ENCODE data around the gene CSPG4.
"Not testable (repeated sequence)": the region's sequence is repeated elsewhere in the genome, so short reads cannot be mapped to it uniquely, and the experiment has no call there.

The CSPG4 gene, protein sequence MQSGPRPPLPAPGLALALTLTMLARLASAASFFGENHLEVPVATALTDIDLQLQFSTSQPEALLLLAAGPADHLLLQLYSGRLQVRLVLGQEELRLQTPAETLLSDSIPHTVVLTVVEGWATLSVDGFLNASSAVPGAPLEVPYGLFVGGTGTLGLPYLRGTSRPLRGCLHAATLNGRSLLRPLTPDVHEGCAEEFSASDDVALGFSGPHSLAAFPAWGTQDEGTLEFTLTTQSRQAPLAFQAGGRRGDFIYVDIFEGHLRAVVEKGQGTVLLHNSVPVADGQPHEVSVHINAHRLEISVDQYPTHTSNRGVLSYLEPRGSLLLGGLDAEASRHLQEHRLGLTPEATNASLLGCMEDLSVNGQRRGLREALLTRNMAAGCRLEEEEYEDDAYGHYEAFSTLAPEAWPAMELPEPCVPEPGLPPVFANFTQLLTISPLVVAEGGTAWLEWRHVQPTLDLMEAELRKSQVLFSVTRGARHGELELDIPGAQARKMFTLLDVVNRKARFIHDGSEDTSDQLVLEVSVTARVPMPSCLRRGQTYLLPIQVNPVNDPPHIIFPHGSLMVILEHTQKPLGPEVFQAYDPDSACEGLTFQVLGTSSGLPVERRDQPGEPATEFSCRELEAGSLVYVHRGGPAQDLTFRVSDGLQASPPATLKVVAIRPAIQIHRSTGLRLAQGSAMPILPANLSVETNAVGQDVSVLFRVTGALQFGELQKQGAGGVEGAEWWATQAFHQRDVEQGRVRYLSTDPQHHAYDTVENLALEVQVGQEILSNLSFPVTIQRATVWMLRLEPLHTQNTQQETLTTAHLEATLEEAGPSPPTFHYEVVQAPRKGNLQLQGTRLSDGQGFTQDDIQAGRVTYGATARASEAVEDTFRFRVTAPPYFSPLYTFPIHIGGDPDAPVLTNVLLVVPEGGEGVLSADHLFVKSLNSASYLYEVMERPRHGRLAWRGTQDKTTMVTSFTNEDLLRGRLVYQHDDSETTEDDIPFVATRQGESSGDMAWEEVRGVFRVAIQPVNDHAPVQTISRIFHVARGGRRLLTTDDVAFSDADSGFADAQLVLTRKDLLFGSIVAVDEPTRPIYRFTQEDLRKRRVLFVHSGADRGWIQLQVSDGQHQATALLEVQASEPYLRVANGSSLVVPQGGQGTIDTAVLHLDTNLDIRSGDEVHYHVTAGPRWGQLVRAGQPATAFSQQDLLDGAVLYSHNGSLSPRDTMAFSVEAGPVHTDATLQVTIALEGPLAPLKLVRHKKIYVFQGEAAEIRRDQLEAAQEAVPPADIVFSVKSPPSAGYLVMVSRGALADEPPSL (N-terminal part only)

DNA sequence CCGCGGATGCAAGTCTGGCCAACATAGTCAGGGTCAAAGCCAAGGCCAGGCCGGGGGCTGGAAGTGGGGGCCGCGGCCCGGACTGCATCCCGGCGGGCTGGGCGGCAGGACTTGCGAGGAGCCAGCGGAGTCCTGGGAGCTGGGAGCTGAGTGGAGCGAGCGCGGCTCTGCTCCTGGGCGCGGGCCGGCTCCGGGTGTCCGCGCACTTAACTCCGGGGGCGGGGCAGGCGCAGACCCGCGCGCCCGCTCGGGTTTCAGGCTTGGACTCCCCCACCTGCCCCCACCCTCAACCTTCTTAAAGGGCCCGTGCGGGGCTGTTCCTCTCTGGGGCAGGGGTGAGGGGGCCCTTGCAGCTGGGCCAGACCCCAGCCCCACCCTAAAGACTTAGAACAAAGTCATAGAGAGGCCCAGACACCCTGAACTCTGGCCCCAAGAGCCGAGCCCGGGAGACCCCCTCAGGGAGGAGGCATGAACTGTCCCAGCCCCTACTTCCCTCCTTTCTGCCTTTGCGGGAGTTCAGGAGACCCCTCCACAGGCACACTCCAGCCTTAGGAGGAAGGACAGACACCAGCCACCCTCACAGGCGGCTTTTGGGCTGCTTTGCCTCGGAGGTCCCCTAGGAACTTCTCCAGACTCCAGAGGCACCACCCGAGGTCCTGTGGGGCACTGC lies at the start of gene CSPG4:
TSS of gene CSPG4 (minus strand) at position 181 of the 670 bp plus-strand sequence. CDS start at position 88, 93 bp downstream.
- no peak for DNase-seq (ENCODE audit: low read depth in 2 of 2, low spot score in 1 of 2)

DNA sequence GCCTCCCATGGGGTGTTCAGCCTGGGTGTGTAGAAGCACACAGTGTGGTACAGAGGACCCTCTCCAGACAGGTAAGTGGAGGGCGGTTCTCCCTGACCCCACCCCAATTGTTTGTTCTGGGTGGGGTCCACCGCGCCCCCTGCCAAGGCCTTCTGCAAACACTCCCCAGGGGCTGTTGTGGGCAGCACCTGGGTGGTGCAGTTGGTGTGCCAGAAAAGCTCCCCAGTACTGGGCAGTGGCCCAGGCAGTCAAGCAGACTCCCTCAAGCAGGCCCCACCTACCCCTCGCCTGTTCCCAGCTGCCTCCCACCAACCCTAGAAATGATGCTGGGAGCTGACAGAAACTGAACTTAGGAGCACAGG lies 49.7 kb upstream of the CSPG4 start:
- not testable (repeated sequence) for DNase-seq (ENCODE audit: low read depth in 2 of 2, low spot score in 1 of 2)

DNA sequence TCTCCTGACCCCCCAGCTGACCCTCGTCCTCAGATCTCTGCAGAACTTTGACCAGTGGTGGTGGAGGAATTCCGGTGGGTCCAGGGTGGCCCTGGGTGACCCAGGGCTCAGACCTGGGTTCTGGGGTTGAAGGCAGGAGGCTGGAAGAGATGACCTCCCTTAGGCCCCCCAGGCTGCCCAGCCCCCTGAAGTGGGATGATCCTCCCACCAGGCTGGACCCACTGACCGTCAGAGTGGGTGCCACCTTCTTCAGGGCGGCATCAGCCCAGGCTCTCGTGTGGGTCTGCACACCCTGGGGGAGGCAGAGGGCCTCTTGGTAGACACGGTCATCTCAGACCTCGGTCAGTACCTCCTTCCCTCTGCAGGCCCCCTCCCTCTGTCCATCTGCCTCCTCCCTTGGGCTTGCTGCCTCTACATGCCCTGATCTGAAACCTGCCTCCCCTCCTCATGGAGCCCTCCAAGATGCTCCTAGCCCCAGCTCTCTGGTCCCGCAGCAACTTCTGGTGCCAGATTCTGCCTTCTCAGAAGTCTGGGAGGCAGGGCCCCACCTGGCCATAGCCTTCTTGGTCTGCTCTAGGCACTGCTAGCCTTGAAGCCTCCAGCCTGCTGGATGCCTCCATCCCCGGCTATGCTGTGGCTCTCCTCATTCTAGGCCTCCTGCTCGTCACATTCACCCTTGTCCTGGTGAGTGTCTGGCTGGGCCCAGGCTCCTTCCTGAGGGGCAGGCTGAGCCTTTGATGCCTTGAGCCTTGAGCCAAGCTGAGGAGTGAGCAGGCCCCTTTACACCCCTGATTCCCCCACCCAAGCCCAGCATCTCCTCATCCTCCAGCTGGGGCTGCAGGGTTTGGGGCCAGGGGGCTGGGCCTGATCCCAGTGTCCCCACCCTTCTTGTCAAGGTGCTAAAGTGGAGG lies 49.1 kb upstream of the CSPG4 start:
- no peak for DNase-seq (ENCODE audit: low read depth in 2 of 2, low spot score in 1 of 2)

DNA sequence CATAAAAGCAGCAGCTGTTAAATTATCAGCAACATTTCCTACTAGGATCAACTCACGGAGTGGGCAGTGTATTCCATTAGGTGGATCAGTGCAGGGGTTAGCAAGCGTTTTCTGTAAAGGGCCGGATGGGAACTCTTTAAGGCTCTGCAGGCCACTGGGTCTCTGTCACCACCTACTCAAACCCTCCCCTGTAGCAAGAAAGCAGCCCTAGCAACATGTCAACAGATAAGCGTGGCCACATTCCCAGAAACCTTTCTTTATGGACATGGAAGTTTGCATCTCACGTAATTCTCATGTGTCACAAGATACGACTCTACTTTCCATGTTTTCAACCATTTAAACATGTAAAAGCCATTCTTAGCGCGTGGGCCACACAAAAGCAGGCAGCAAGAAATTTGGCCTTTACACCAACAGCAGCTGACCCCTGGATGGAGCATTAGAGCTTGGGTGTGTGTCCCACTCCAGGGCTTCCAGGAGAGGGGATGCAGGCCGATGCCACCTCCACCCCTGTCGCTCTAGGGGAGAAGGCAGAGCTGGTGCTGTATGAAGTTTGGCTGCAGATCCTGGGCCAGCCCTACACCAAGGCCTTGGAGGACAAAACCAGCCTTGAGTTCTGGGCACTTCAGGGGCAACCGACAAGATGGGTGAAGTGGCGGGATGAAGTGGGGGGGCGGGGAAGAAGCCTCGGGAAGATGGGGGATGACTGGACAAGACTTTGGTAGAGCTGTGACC lies 48.2 kb upstream of the CSPG4 start:
- DNase-seq (ENCODE audit: low read depth in 2 of 2, low spot score in 1 of 2), result no peak

DNA sequence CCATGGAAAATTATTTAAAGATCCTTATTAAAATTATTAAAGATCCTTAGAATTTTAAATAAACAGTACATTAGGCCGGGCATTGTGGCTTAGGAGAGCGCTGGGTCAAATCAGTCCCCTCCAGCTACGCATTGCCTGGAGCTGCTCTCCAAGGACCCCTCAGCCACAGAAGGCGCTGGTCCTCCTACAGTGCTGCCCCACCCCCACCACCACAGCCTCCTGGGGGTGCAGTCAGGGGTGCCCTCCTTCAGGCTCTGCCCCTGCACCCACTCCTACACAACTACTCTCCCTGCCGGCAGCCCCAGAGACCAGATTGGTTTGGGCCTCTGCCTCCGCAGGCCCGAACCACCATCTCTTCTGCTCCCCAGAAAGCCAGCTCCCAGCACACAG lies 47.5 kb upstream of the CSPG4 start:
- not testable (repeated sequence) for DNase-seq (ENCODE audit: low read depth in 2 of 2, low spot score in 1 of 2)

DNA sequence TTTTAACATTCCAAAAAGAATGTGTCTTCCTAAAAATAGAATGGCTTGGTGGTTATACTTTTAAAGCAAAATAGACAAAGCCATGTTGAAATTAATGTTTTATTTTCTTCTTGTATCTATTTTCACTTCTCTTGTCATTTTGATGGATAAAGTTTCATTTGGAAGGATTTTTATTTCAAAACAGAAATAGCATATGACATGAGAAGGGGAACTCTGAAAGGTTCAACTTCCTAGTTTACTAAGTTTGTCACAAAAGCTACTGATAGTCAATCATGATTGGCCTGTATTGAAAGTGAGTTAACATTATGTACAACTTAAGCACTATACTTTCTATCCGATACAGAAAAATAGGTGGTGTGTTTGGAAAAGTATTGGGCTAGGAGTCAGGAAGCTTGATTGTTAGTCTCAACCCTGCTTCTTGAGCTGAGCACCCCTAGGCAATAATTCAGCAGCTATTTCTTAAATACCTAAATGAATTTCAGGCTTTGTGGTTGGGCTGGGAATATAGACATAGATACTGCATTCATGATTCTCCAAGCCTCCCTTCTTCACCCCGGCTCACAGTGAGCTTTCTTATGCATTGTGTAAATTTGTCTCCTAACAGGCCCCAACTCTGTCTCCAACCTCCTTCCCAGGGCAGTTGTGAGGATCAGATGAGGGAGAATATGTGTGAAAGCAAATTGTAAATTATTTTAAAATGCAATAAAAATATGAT lies 46.9 kb upstream of the CSPG4 start:
- no peak for DNase-seq (ENCODE audit: low read depth in 2 of 2, low spot score in 1 of 2)

DNA sequence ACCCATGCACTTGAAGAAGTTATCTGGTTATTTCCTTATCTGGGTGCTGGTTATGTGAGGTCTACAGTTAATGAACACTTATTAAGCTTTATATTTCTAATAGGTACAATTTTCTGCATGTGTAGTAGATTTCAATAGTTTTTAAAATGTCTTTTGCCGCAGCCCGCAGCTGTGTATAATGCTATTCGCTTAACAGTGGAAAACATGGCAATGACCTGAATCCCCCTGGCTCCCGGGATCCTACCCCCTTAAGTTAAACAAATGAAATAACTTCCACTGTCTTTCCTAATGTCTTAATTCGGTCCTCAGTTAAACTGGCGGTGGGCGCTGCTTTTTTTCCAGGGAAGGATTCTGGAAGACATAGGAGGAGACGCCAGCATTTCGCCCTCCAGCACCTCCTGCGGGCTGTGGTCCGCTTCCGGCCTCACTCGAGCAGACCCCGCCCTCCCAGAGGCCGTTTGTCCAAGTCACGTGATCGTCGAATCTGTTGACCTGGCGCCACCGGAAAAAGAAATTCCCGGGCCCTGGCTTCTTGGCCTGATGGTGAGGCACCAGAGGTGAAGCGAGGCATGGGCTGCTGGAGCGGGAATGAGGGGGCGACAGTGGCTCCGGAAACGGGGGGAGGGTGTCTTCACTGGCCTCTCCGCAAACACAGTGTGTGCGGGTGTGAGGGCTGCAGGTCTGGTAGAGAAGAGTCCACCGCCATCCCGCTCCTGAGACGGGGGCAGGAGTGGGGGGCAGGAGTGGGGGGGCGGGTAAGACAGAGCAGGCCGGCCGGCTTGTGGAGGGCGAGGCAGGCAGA lies 45.6 kb upstream of the CSPG4 start:
- peak in 1 of 2 donors; percentile 10 for DNase-seq (ENCODE audit: low read depth in 2 of 2, low spot score in 1 of 2)

DNA sequence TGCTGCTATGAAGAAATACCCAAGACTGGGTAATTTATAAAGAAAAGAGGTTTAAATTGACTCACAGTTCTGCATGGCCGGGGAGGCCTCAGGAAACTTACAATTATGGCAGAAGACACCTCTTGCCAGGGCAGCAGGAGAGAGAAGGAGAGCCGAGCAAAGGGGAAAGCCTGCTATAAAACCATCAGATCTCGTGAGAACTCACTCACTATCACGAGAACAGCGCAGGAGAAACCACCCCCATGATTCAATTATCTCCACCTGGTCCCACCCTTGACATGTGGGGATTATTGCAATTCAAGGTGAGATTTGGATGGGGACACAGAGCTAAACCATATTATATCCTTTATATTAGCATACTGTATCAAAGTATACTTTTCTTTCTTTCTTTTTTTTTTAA lies 42.2 kb upstream of the CSPG4 start:
- not testable (repeated sequence) for DNase-seq (ENCODE audit: low read depth in 2 of 2, low spot score in 1 of 2)

DNA sequence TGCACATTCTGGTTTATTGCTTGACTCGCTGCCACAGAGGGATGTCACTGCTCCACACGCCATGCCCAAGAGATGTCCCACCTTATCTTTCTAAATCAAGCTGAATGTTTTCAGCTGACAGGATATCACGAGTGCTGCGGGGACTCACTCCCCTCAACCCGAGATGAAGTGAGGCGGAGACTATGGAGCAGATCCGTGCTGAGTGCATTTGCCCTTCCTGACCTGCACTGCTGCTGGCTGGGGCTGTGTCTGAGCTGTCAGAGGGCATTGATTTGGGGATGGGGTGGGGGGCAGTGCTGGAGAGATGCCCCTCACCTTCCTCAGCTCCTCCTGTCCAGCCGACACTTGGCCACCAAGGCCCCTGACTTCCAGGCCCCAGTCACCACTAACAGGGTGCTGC lies 40.5 kb upstream of the CSPG4 start:
- DNase-seq (ENCODE audit: low read depth in 2 of 2, low spot score in 1 of 2), result no peak

DNA sequence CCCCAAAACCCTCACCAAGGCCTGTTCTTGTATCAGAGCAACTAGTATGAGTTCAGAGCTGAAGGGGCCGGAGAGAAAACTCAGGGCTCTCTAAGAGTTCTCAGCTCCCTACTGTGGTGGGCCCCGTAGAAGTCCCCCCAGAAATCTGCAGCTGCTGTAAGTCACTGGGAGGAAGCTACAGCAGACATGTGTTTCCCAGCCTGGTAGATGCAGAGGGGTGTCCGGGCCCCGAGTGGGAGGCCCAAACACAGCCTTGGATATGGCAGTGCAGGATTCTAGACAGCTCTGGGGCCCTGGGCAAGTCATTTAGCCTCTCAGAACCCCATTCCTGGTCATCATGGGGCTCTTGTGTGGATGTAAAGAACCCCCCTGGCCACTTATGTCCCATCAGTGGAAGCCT lies 39.2 kb upstream of the CSPG4 start:
- no peak for DNase-seq (ENCODE audit: low read depth in 2 of 2, low spot score in 1 of 2)

DNA sequence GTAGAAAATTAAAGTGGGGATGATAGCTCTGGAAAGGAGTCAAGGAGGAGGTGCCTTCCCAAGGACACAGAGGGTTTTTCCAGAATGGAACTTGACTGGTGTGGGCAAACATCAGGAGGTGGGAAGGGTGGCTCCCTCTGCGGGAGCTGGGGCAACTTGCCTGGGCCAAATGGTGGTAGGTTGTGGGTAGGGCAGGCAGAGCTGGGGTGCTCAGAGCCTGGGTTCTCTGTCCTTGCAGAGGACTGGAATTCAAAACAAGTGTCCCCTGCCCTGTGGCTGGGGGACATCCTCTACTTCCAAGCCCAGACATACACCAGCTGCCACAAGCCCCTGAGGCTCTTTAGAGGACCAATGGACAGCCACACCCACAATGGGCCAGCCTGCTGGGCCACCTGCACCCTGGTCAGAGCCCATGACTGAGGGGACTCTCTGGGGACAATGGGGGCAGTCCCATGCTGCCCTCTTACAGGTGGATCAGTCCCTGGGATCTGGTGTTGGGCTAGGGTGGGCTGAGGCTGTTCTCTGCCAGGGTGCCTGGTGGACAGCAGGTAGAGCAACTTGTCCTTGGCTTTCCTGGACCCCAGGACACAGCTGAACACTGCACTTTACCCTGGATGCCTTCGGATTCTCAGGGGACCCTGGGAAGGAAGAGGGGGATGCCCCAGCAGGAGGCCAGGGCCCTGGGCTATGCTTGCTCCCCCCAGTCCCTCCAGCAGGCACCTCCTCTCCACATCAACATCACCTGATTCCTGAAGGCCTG lies 38.6 kb upstream of the CSPG4 start:
- no peak for DNase-seq (ENCODE audit: low read depth in 2 of 2, low spot score in 1 of 2)

DNA sequence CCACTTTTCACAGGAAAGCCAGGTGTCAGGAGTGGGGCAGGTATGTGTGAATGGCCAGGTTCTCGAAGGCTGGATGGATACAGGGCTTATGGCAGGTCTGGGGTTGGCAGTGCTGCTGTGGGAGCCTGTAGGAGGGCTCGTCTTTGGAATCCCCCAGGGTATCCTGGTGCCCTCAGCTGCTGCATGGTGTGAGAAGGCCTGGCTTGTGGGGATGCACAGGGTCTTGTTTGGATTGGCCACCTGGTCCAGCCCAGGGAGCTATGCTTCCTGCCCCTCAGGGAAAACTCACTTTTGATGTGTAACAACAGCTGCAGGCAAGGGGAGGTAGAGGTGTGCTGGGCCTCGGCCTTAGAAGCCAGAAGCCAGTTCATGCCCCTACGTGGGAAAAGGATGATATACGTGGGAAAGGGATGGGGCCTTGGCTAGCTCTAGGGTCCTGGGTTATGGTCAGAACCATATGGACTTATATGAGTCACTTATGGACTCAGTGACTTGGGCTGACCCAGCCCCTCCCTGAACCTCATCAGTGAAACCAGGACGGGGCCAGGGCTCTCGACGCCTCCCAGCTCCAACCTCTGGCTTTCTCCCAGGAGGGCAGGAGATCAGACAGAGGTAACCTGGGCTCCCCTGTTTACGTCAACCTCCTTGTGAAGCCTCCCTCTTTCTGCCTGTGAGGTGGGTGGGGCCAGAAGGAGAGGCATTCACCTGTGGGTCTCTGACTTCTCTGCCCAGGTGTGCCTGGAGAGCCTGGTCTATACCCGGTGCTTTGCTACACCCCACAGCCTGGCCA lies 37.8 kb upstream of the CSPG4 start:
- no peak for DNase-seq (ENCODE audit: low read depth in 2 of 2, low spot score in 1 of 2)

DNA sequence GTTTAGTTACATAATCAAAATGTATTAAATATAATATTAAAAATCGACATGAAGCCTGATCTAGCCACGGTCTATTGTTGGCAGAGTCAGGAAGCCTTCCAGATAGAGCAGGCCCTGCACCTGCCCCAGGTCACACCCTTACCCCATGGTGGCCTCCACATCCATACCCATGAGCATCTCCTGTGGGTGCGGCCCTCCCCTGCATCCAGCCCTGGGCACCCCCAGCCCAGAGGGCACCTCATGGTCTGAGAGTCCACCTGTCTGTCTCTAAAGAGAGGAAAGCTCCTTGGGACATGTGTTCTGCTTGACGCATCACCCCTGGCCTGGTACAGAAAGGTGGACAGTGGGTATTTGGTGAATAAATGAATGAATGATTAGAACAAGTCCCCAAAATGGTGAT lies 37.2 kb upstream of the CSPG4 start:
- DNase-seq (ENCODE audit: low read depth in 2 of 2, low spot score in 1 of 2), result no peak

DNA sequence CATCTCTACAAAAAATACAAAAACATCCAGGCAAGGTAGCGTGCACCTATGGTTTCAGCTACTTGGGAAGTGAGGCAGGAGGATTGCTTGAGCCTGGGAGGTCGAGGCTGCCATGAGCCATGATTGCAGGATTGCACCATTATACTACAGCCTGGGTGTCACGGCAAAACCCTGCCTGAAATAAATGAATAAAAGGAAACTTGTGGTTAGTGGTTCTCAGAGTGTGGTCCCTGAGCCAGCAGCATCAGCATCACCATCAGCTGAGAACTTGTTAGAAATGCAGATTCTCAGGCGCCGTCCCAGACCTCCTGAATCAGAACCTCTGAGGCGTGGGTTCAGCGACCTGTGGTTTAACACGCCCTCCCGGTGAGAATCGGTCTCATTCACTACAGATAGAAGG lies 36.2 kb upstream of the CSPG4 start:
- DNase-seq (ENCODE audit: low read depth in 2 of 2, low spot score in 1 of 2), result peak in 1 of 2 donors; percentile 13

DNA sequence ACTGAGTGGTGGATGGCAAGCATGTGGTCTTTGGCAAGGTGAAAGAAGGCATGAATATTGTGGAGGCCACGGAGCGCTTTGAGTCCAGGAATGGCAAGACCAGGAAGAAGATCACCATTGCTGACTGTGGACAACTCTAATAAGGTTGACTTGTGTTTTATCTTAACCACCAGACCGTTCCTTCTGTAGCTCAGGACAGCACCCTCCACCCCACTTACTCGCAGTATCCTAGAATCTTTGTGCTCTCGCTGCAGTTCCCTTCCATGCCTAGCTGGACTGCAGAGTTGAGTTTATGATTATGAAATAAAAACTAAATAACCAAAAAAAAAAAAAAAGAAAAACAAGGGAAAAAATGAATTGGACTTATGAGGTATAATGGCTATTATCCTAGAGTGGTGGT lies 34.5 kb upstream of the CSPG4 start:
- not testable (repeated sequence) for DNase-seq (ENCODE audit: low read depth in 2 of 2, low spot score in 1 of 2)

DNA sequence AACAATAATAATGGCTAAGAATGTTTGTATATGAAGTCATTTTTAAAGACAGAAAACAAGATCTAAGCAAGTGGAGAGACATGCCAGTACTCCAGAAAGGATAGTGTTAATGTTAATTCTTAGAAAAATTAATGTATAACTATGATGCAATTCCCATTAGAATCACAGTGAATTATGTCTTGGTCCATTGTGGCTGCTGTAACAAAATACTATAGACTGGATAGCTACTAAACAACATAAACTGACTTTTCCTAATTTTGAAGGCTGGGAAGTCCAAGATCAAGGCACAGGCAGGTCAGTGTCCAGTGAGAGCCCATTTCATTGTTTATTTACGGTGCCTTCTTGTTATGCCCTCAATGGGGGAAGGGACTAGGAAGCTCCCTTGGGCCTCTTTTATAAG lies 32.7 kb upstream of the CSPG4 start:
- DNase-seq (ENCODE audit: low read depth in 2 of 2, low spot score in 1 of 2), result no peak

All from stimulated activated CD8-positive, alpha-beta memory T cell treated with anti-CD3 and anti-CD28 coated beads, Interleukin-4, amount 100 ng/mL, for 4 hours (primary cell).